CD14-positive monocyte (primary cell): ENCODE results near the gene KRTAP22-2. TPM values are rescaled to one million over a fixed set of nuclear protein-coding genes. Genes with fewer than 3 reads are reported as not detected.

Source experiments
- DNase-seq, 3 donors: peaks; one replicate each; pipeline ENCODE4 v3.0.0-alpha.2; 2011 to 2022
- H2AFZ ChIP-seq: 2 replicates; pipeline ENCODE4 v1.6.0; 2012; ENCODE audit warnings: mild to moderate bottlenecking, low read depth, low read length, inconsistent platforms; ENCODE audit not compliant: insufficient read depth, poor library complexity, severe bottlenecking
- H3K27ac ChIP-seq, 2 donors: 1 replicate in 1 of 2; 2 replicates in 1 of 2; pipeline ENCODE4 v1.5.1; 2012 to 2013; ENCODE audit warnings: low read length in 2 of 2, control low read depth in 1 of 2, inconsistent platforms in 1 of 2, low read depth in 1 of 2, mild to moderate bottlenecking in 1 of 2
- H3K27me3 ChIP-seq, 2 donors: one replicate each; pipeline versions ENCODE4 v1.6.0 to v1.6.1; 2011 to 2013; ENCODE audit warnings: low read length in 2 of 2; ENCODE audit not compliant: control insufficient read depth in 2 of 2, insufficient read depth in 2 of 2
- H3K36me3 ChIP-seq, 2 donors: replicated peaks in 1 of 2; 1 replicate in 1 of 2; 2 replicates in 1 of 2; pipeline versions ENCODE4 v1.5.1 to v1.6.1; 2012 to 2013; ENCODE audit warnings: low read length in 2 of 2, control low read depth in 1 of 2, inconsistent platforms in 1 of 2, mild to moderate bottlenecking in 1 of 2; ENCODE audit not compliant: insufficient read depth in 2 of 2, control insufficient read depth in 1 of 2
- H3K4me1 ChIP-seq, 2 donors: 1 replicate in 1 of 2; 2 replicates in 1 of 2; pipeline versions ENCODE4 v1.5.1 to v1.6.1; 2012 to 2013; ENCODE audit warnings: low read length in 2 of 2, control low read depth in 1 of 2, inconsistent platforms in 1 of 2, mild to moderate bottlenecking in 1 of 2, moderate library complexity in 1 of 2; ENCODE audit not compliant: insufficient read depth in 2 of 2, control insufficient read depth in 1 of 2
- H3K4me2 ChIP-seq: replicated peaks from 2 replicates; pipeline ENCODE3; 2012; ENCODE audit warnings: low read length, moderate library complexity, mild to moderate bottlenecking; ENCODE audit not compliant: poor library complexity, severe bottlenecking; ENCODE audit errors: extremely low read depth
- H3K4me3 ChIP-seq, 3 experiments: fragments of 200-600 bp in 1 of 3; sonication (generic) in 1 of 3; replicated peaks in 1 of 3; 1 replicate in 2 of 3; 2 replicates in 1 of 3; pipeline ENCODE4 v1.5.1; 2011 to 2013; ENCODE audit warnings: low read length in 3 of 3, mild to moderate bottlenecking in 3 of 3, control low read depth in 2 of 3, low read depth in 2 of 3, inconsistent platforms in 1 of 3, moderate library complexity in 1 of 3
- H3K79me2 ChIP-seq: 2 replicates; pipeline ENCODE4 v1.6.0; 2012; ENCODE audit warnings: mild to moderate bottlenecking, control low read depth, inconsistent platforms, low read length, moderate library complexity; ENCODE audit not compliant: insufficient read depth
- H3K9ac ChIP-seq: 2 replicates; pipeline ENCODE4 v1.6.0; 2017; ENCODE audit warnings: low read length, mild to moderate bottlenecking; ENCODE audit not compliant: insufficient read depth, poor library complexity, severe bottlenecking
- H3K9me3 ChIP-seq, 2 donors: replicated peaks in 1 of 2; 1 replicate in 1 of 2; 2 replicates in 1 of 2; pipeline versions ENCODE4 v1.5.1 to v1.6.1; 2012 to 2013; ENCODE audit warnings: low read length in 2 of 2, control low read depth in 1 of 2; ENCODE audit not compliant: control insufficient read depth in 1 of 2, insufficient read depth in 1 of 2
- H4K20me1 ChIP-seq: 2 replicates; pipeline ENCODE4 v1.6.0; 2012; ENCODE audit warnings: mild to moderate bottlenecking, low read length, control low read depth, moderate library complexity; ENCODE audit not compliant: insufficient read depth
- H3K27ac Mint-ChIP-seq, 7 donors: one replicate each; pipeline ENCODE4 v1.8.0; 2020; ENCODE audit warnings: mild to moderate bottlenecking in 7 of 7, mixed read lengths in 7 of 7, moderate library complexity in 6 of 7, inconsistent platforms in 2 of 7
- H3K27me3 Mint-ChIP-seq, 3 donors: one replicate each; pipeline ENCODE4 v1.8.0; 2021 to 2022; ENCODE audit warnings: low read depth in 3 of 3, mild to moderate bottlenecking in 3 of 3, mixed read lengths in 3 of 3, moderate library complexity in 3 of 3, inconsistent platforms in 1 of 3
- H3K36me3 Mint-ChIP-seq, 2 donors: one replicate each; pipeline ENCODE4 v1.8.0; 2020; ENCODE audit warnings: mixed read lengths in 2 of 2, inconsistent platforms in 1 of 2, mild to moderate bottlenecking in 1 of 2
- H3K4me1 Mint-ChIP-seq: one replicate; pipeline ENCODE4 v1.8.0; 2020; ENCODE audit warnings: mild to moderate bottlenecking, mixed read lengths
- H3K4me3 Mint-ChIP-seq, 2 donors: one replicate each; pipeline ENCODE4 v1.8.0; 2020; ENCODE audit warnings: mild to moderate bottlenecking in 2 of 2, mixed read lengths in 2 of 2, moderate library complexity in 1 of 2
- H3K9me3 Mint-ChIP-seq, 7 donors: one replicate each; pipeline ENCODE4 v1.8.0; 2020 to 2022; ENCODE audit warnings: mixed read lengths in 7 of 7, mild to moderate bottlenecking in 6 of 7, moderate library complexity in 6 of 7, inconsistent platforms in 2 of 7
- WGBS: methylation state at CpG from one replicate; pipeline ENCODE4 v1.1.5; 2013; ENCODE audit warnings: missing lambda C conversion rate; ENCODE audit not compliant: insufficient coverage; 5-methylcytosine and 5-hydroxymethylcytosine counted together
- intact Hi-C, 2 donors: fragments of 100-400 bp; cut with micrococcal nuclease; formaldehyde crosslinking; loops; one replicate each; pipeline versions ENCODE4 v1.15.0 to v1.15.1; 2023
- polyA plus RNA-seq, 3 donors: library from polyadenylated mRNA; depleted of rRNA in 1 of 3; unstranded in 2 of 3; stranded (reverse) in 1 of 3; fragments of 300-500 nt in 2 of 3; fragments of >200 nt in 1 of 3; fragmentation: Illumina TruSeq in 2 of 3; gene quantifications; 1 replicate in 2 of 3; 2 replicates in 1 of 3; pipeline ENCODE4 v1.2.3, GENCODE V29; 2012 to 2021
- TF ChIP-seq, protein P1 (sequence below): fragments of 200-600 bp; IDR thresholded peaks from one replicate; pipeline ENCODE4 v1.8.0; 2022; ENCODE audit warnings: antibody characterized with exemption, mild to moderate bottlenecking

KRTAP22-2 gene
- polyA plus RNA-seq, 3 donors, result not detected

DNA sequence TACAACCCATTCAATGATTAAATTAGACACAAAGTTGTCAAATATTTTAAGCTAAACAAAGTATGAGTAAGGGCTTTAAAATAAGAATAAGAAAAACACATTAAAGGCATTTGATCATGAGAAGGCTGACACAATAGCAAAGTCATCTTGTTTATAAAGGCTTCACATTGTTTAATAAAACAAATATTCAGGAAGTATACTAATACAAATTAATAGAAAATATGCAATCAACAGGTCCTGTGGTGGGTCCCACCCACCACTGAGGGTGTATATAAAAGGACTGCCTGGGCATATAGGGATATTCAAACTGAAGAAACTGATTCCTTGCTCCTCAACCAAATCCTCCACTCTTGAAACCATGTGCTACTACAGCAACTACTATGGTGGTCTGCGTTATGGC is 44.7 kb upstream of the KRTAP22-2 start, which contains the start of gene KRTAP20-2:
Gene KRTAP20-2, plus strand, starts transcription at position 301 of the 400 bp plus-strand sequence. Its CDS starts 58 bp downstream, at position 359.
- Mint-ChIP-seq H3K9me3 (peaks cover 3 to 11% (median 6%) of the 10 kb centered on the region in 7 donors), H3K27ac (no peak within 1 kb of the TSS), H3K27me3 (peaks cover 0 to 1% (median 0%) of the 10 kb centered on the region in 3 donors), H3K4me1 (no peaks in the 10 kb centered on the region), H3K36me3 (no peaks in the 10 kb centered on the region), H3K4me3 (no peak within 1 kb of the TSS)
- TF ChIP-seq, protein P1, sequence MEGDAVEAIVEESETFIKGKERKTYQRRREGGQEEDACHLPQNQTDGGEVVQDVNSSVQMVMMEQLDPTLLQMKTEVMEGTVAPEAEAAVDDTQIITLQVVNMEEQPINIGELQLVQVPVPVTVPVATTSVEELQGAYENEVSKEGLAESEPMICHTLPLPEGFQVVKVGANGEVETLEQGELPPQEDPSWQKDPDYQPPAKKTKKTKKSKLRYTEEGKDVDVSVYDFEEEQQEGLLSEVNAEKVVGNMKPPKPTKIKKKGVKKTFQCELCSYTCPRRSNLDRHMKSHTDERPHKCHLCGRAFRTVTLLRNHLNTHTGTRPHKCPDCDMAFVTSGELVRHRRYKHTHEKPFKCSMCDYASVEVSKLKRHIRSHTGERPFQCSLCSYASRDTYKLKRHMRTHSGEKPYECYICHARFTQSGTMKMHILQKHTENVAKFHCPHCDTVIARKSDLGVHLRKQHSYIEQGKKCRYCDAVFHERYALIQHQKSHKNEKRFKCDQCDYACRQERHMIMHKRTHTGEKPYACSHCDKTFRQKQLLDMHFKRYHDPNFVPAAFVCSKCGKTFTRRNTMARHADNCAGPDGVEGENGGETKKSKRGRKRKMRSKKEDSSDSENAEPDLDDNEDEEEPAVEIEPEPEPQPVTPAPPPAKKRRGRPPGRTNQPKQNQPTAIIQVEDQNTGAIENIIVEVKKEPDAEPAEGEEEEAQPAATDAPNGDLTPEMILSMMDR, result no peak
- Histone ChIP-seq H3K27ac (no peak within 1 kb of the TSS), H3K27me3 (no peaks in the 10 kb centered on the region), H2AFZ (no peak within 1 kb of the TSS), H3K4me3 (no peak within 1 kb of the TSS), H3K4me2 (no peak within 1 kb of the TSS), H3K9me3 (peaks cover 17 to 18% of the 10 kb centered on the region in 2 donors), H4K20me1 (no peaks in the 10 kb centered on the region), H3K9ac (no peak within 1 kb of the TSS), H3K36me3 (no peaks in the 10 kb centered on the region), H3K4me1 (no peaks in the 10 kb centered on the region), H3K79me2 (no peaks in the 10 kb centered on the region)
- no peak for DNase-seq
- no CpG with 5 or more reads among the region's 1 CpG for WGBS
- intact Hi-C loops, result no loop called here

DNA sequence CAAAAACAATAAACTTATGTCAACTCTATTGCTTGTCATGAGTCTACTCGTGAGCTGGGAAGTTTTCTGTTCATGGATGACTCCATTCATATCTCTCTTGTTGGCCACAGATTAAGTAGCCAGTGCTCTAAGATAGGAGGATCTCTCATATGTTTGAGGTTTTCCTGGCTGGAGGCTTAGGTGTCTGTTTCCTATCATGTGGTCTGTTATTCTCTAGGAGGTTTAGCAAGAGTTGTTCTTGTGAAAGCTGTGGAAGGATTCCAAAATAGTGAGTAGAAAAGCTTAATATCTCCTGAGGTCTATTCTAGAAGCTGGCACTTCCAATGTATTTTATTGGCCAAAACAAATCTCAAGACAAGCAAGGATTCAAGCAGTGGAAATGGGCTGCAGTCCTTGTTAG is 39.0 kb upstream of the KRTAP22-2 start:
- TF ChIP-seq, protein P1, result no peak
- Mint-ChIP-seq H3K27me3 (peaks cover 0 to 1% (median 0%) of the 10 kb centered on the region in 3 donors), H3K36me3 (no peaks in the 10 kb centered on the region), H3K9me3 (peaks cover 2 to 26% (median 15%) of the 10 kb centered on the region in 7 donors), H3K27ac (no peak overlapping the region), H3K4me1 (no peaks in the 10 kb centered on the region), H3K4me3 (no peak overlapping the region)
- no peak overlapping the region for H3K9ac ChIP-seq
- DNase-seq, result no peak
- peaks cover 28 to 46% of the 10 kb centered on the region in 2 donors for H3K9me3 ChIP-seq
- H3K4me2 ChIP-seq, result no peak overlapping the region
- no peaks in the 10 kb centered on the region for H3K79me2 ChIP-seq
- no peaks in the 10 kb centered on the region for H3K4me1 ChIP-seq
- H2AFZ ChIP-seq, result no peak overlapping the region
- H3K27me3 ChIP-seq, result no peaks in the 10 kb centered on the region
- WGBS, result no CpG with 5 or more reads among the region's 1 CpG
- H3K27ac ChIP-seq, result no peak overlapping the region
- no peak overlapping the region for H3K4me3 ChIP-seq
- no peaks in the 10 kb centered on the region for H3K36me3 ChIP-seq
- H4K20me1 ChIP-seq, result no peaks in the 10 kb centered on the region
- intact Hi-C loops, result no loop called here
